Skeletal muscle tissue (tissue), 4 donors: ENCODE data around the gene EHD4. TPM values are rescaled to one million over a fixed set of nuclear protein-coding genes. Genes with fewer than 3 reads are reported as not detected.
A peak's percentile ranks its signal among the peaks of the same experiment; 100 is the strongest.

Experiments
- H3K27ac ChIP-seq: one replicate; pipeline ENCODE4 v1.7.0; 2013; ENCODE audit warnings: mild to moderate bottlenecking, low read depth, low read length, inconsistent platforms
- H3K27me3 ChIP-seq, 3 donors: one replicate each; pipeline ENCODE4 v1.7.0; 2013; ENCODE audit warnings: low read length in 3 of 3; ENCODE audit not compliant: control insufficient read depth in 3 of 3, insufficient read depth in 3 of 3
- H3K36me3 ChIP-seq, 3 donors: one replicate each; pipeline ENCODE4 v1.7.0; 2013; ENCODE audit warnings: low read length in 3 of 3; ENCODE audit not compliant: control insufficient read depth in 3 of 3, insufficient read depth in 3 of 3
- H3K4me1 ChIP-seq, 3 donors: one replicate each; pipeline ENCODE4 v1.7.0; 2013; ENCODE audit warnings: low read length in 3 of 3, mild to moderate bottlenecking in 3 of 3; ENCODE audit not compliant: control insufficient read depth in 3 of 3, insufficient read depth in 3 of 3
- H3K4me3 ChIP-seq, 3 donors: one replicate each; pipeline ENCODE4 v1.7.0; 2013; ENCODE audit warnings: low read length in 3 of 3
- H3K9ac ChIP-seq, 3 donors: one replicate each; pipeline ENCODE4 v1.7.0; 2013; ENCODE audit warnings: low read length in 3 of 3, mild to moderate bottlenecking in 3 of 3, moderate library complexity in 2 of 3, low read depth in 1 of 3
- H3K9me3 ChIP-seq, 3 donors: one replicate each; pipeline ENCODE4 v1.7.0; 2013; ENCODE audit warnings: low read length in 3 of 3; ENCODE audit not compliant: control insufficient read depth in 3 of 3
- total RNA-seq: library from RNA; depleted of rRNA; stranded (reverse); fragments of >200 nt; gene quantifications from one replicate; pipeline ENCODE4 v1.2.3, GENCODE V29; 2014
- donor health status: Osteomylitis.

The EHD4 gene
- total RNA-seq, 1 donor from 2014 or later: 24.0 TPM

- peaks cover 8 to 27% (median 22%) of the 10 kb centered on the region in 3 donors for H3K4me1 ChIP-seq
- H3K4me3 ChIP-seq: no peak overlapping the region
- no peaks in the 10 kb centered on the region for H3K27me3 ChIP-seq
- no peak overlapping the region for H3K27ac ChIP-seq
- no peaks in the 10 kb centered on the region for H3K9me3 ChIP-seq
- no peak overlapping the region for H3K9ac ChIP-seq
- H3K36me3 ChIP-seq: peaks cover 0 to 8% (median 4%) of the 10 kb centered on the region in 3 donors
These were observed 22.8 kb downstream of the EHD4 start for GRCh38 chr15:41949401-41950126.

- Histone ChIP-seq H3K9ac (no peak overlapping the region), H3K27ac (no peak overlapping the region), H3K36me3 (peaks cover 0 to 6% (median 4%) of the 10 kb centered on the region in 3 donors), H3K4me3 (no peak overlapping the region), H3K9me3 (no peaks in the 10 kb centered on the region), H3K4me1 (peaks cover 14 to 37% (median 30%) of the 10 kb centered on the region in 3 donors), H3K27me3 (no peaks in the 10 kb centered on the region)
These were observed 23.9 kb downstream of the EHD4 start for GRCh38 chr15:41948490-41948889.

GRCh38 chr15:41946970-41947369 is 25.4 kb downstream of the EHD4 start:
- Histone ChIP-seq H3K9ac (no peak overlapping the region), H3K4me3 (no peak overlapping the region), H3K27me3 (no peaks in the 10 kb centered on the region), H3K27ac (no peak overlapping the region), H3K4me1 (peaks cover 14 to 33% (median 27%) of the 10 kb centered on the region in 3 donors), H3K9me3 (no peaks in the 10 kb centered on the region), H3K36me3 (peaks cover 0 to 3% (median 2%) of the 10 kb centered on the region in 3 donors)

GRCh38 chr15:41945731-41946130 is 26.6 kb downstream of the EHD4 start:
- peaks cover 14 to 22% (median 17%) of the 10 kb centered on the region in 3 donors for H3K4me1 ChIP-seq
- H3K9me3 ChIP-seq: no peaks in the 10 kb centered on the region
- H3K4me3 ChIP-seq: no peak overlapping the region
- H3K27ac ChIP-seq: no peak overlapping the region
- no peaks in the 10 kb centered on the region for H3K27me3 ChIP-seq
- peaks cover 0 to 5% (median 3%) of the 10 kb centered on the region in 3 donors for H3K36me3 ChIP-seq
- H3K9ac ChIP-seq: no peak overlapping the region

GRCh38 chr15:41945221-41945620 is 27.1 kb downstream of the EHD4 start:
- no peaks in the 10 kb centered on the region for H3K27me3 ChIP-seq
- no peak overlapping the region for H3K27ac ChIP-seq
- H3K36me3 ChIP-seq: peaks cover 0 to 5% (median 3%) of the 10 kb centered on the region in 3 donors
- no peak overlapping the region for H3K9ac ChIP-seq
- H3K4me1 ChIP-seq: peaks cover 10 to 17% (median 12%) of the 10 kb centered on the region in 3 donors
- H3K4me3 ChIP-seq: no peak overlapping the region
- H3K9me3 ChIP-seq: no peaks in the 10 kb centered on the region

- Histone ChIP-seq H3K9ac (peak overlapping the region in 1 of 3 donors; percentile 20), H3K36me3 (peaks cover 0 to 5% (median 3%) of the 10 kb centered on the region in 3 donors), H3K4me1 (peaks cover 8 to 12% (median 10%) of the 10 kb centered on the region in 3 donors)
These were observed 27.9 kb downstream of the EHD4 start for GRCh38 chr15:41944313-41944940.

GRCh38 chr15:41943543-41944312 is 28.6 kb downstream of the EHD4 start:
- Histone ChIP-seq H3K9ac (peak overlapping the region in 1 of 3 donors; percentile 20), H3K27ac (peak overlapping the region; percentile 4), H3K4me3 (no peak overlapping the region)

More at GRCh38 chr15:41944313-41944940, 27.9 kb downstream of the EHD4 start:
- Histone ChIP-seq H3K4me3 (no peak overlapping the region), H3K9me3 (no peaks in the 10 kb centered on the region), H3K27ac (peak overlapping the region; percentile 4), H3K27me3 (no peaks in the 10 kb centered on the region)

GRCh38 chr15:41942886-41943285 is 29.5 kb downstream of the EHD4 start:
- H3K9ac ChIP-seq: no peak overlapping the region
- H3K4me1 ChIP-seq: peaks cover 6 to 12% (median 10%) of the 10 kb centered on the region in 3 donors
- H3K27me3 ChIP-seq: no peaks in the 10 kb centered on the region
- H3K9me3 ChIP-seq: no peaks in the 10 kb centered on the region
- H3K27ac ChIP-seq: no peak overlapping the region
- peaks cover 0 to 5% (median 3%) of the 10 kb centered on the region in 3 donors for H3K36me3 ChIP-seq
- H3K4me3 ChIP-seq: no peak overlapping the region

More at GRCh38 chr15:41943543-41944312, 28.6 kb downstream of the EHD4 start:
- Histone ChIP-seq H3K27me3 (no peaks in the 10 kb centered on the region), H3K4me1 (peaks cover 8 to 12% (median 10%) of the 10 kb centered on the region in 3 donors), H3K36me3 (peaks cover 0 to 5% (median 3%) of the 10 kb centered on the region in 3 donors), H3K9me3 (no peaks in the 10 kb centered on the region)

GRCh38 chr15:41941644-41942415 is 30.5 kb downstream of the EHD4 start:
- no peak overlapping the region for H3K27ac ChIP-seq
- H3K4me1 ChIP-seq: peaks cover 14 to 17% (median 14%) of the 10 kb centered on the region in 3 donors
- H3K27me3 ChIP-seq: no peaks in the 10 kb centered on the region
- peaks cover 0 to 5% (median 3%) of the 10 kb centered on the region in 3 donors for H3K36me3 ChIP-seq
- no peak overlapping the region for H3K9ac ChIP-seq
- H3K9me3 ChIP-seq: no peaks in the 10 kb centered on the region
- H3K4me3 ChIP-seq: no peak overlapping the region
